NOMO-1 treated with dmso at 0.1 percent for 144 hours (cell line): ENCODE measurements around the gene UBE2V1.
"Not testable (repeated sequence)": the region's sequence is repeated elsewhere in the genome, so short reads cannot be mapped to it uniquely, and the experiment has no call there.

Experiments
- DNase-seq: peaks from one replicate; lab custom pipeline; 2025; ENCODE audit not compliant: unreplicated experiment; lab: John Stamatoyannopoulos, UW

UBE2V1 gene

DNA sequence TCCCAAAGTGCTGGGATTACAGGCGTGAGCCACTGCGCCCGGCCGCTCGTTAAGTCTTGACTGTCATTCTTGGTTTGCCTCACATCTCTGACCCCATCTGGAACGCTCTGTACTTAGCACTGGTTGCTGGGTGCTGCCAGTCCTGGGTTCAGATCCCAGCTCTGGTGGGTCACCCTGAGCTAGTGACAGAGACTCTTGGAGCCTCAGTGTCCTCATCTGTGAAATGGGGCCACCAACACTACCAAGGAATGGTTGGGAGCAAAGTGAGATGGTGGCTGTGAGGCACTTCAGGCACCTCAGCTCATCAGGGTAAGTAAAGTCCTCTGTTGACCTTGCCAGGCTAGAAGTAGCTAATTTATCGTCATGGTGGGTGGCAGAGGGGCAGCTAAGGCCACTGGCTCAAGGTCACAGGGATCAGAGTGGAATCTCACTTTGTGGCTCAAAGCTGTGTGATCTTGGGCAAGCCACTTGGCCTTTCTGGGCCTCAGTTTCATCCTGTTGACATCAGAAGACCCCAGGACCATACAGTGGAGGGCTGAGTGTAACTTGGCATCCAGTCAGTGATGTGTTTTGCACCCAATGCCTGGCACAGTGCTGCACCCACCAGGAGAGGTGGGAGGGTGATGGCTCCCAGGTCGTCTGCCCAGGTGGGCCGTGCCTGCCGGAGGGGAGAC, 46.7 kb downstream of the UBE2V1 start:
- no peak for DNase-seq

DNA sequence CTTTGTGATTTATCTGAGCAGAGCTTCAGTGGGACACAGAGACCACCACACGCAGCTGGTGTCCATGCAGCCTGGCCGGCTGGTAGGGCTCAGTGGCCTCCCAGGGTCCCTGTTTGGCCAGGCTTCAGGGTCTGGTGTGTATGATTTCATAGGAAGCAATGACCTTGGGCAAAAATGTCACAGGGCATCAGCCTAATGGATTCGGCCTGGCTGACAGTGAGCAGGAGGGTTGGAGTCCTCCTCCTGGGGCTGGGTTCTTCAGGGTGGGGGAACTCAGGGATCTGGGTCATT, 47.7 kb downstream of the UBE2V1 start:
- no peak for DNase-seq

DNA sequence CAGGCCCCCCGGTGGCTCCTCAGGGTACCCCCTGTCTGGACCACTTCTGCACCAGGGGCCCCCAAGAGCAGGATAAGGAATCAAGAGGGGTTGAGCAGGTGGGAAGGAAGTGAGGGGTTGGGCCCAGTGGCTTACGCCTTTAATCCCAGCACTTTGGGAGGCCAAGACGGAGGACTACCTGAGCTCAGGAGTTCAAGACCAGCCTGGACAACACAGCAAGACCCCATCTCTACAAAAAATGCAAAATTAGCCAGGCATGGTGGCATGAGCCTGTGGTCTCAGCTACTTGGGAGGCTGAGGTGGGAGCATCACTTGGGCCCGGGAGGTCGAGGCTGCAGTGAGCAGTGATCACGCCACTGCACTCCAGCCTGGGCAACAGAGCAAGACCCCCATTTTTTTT, 49.2 kb downstream of the UBE2V1 start:
- DNase-seq = not testable (repeated sequence)

DNA sequence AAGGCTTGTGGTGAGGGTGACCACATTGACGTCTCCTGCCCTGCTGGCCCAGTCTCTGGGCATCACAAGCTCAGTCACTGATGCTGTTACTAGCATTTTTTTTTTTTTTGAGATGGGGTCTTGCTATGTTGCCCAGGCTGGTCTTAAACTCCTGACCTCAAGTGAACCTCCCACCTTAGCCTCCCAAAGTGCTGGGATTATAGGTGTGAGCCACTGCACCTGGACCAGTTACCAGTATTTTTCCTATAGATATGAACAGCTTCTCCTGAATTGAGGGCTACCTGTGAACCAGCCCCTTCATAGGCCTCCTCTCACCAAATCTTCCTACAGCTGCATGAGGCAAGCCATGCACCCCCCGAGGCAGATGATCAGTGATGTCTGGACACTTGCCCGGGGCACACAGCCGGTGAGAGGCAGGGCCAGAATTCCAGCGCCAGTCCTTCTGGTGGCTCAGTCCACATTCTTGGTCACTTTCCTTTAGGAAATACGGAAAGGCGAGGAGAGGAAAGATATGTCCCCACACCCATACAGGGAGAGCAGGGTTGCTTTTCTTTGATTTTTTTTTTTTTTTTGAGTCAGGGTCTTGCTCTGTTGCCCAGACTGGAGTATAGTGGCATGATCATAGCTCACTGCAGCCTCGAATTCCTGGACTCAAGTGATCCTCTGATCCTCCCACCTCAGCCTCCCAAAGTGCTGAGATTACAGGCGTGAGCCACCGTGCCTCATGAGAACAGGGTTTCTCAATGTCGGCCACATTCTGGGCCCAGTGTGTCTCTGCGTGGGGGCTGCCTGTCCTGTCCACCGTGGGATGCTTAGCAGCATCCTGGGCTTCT, 50.7 kb downstream of the UBE2V1 start:
- no peak for DNase-seq

DNA sequence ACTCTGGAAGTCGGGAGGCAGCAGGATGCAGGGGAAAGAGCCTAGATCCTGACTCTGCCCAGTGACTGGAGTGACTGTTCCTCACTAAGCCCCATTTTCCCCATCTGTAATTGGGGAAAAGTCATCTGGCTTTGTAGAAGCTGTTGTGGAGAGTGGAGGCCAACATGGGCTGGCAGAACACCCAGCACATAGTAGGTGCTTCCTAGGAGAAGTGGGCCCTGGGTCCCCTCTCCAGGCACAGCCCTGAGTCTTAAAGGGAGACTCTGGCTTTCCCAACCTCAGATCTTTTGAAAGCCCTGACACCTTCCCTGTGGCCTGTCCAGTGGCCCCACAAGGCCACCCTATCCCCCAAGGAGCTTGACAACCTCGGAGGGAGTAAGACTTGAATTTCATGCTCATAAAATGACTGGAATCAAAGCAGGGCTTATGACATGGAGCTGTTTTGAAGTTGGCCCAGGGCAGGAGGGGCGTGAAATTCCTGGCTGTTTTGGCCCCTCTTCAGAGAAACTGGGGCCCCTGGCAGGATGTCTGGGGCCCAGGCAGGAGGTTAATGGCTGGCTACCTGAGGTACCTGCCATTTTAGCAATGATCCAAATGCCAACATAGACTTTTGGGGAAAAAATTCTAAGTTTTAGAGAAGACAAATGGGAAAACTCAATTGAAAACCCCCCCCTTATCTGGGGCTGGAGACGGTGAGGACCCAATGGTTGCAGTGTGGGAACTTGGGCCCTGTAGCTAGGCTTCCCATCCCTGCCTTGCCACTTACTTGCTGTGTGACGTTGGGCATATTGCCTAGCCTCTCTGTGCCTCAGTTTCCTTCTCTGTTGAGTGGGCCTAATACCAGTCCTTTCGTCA, 51.6 kb downstream of the UBE2V1 start:
- no peak for DNase-seq

DNA sequence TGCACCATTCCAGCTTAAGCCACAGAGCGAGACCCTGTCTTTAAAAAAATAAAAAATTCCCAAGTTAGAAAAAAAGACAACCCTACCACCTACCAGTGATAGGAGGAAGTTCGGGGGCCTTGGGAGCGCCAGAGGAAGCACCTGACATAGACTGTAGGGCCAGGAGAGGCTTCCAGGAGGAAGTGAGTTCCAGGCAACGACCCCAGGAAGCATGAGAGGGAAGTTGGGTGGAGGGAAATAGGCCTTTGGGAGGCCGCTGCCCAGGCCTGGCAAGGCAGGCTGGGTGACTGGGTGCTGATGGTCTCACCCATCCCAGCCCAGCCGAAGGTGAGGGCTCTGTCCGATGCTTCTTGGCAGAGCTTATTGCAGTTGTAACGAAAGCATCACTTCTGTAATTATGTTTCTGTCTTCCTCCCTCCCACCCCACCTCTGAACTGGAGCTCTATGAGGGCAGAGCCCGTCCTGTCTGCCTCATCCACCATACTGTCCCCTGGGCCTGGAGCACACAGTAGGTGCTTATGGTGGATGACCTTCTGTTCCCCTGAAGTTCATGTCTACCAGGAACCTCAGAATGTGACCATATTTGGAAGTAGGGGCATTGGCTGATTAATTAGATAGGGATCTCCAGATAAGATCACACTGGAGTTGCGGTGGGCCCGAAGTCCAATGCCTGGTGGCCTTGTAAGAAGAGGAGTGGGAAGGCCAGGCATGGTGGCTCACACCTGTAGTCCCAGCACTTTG, 54.1 kb downstream of the UBE2V1 start:
- DNase-seq = no peak

DNA sequence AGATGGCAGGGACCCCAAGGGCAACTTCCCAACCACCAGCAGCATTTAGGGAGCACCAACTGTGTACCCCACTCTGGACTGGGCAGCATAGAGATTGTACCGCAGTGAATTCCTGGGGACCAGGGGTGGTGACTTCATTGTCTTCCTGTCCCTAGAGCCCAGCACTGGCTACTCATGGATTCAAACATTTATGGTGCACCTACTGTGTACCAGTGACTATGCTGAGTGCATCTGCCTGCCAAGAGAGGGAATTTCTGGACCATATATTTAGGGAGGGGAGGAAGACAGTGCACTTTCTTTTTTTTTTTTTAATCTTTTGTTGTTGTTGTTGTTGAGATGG, 55.3 kb downstream of the UBE2V1 start:
- DNase-seq = no peak

DNA sequence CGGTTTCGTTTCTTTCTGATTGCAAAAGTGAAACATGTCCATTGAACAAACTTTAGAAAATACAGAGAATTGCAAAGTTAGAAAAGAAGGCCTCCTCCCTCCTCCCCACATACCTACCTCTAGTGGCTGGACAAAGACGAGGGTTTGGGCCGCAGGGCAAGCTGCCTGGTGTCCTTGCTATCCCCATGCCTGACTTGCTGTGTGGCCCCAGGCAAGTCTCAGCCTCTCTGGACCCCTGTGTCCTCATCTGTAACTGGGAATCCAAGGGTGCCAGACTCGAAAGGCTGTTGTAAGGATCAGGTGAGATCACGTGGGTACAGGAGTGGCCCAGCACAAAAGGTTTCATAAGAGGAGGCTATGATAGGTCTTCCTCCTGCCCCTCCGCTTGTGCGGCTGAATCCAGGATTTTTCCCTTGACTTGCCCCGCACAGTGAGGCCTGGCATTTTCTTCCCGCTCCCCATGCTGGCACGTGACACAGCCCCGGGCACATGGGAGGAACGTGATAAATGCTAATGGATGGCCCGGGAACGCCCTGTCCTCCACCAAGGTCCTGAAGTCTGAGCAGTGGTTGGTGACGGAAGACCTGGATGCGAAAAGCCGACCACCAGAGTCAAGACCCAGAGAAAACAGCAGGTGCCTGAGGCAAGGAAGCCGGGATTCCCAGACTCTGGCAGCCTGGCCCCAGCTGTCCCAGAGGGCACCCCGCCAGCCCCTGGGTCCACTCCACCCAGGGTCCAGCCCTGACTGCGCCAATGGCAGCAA, 55.8 kb downstream of the UBE2V1 start:
- no peak for DNase-seq

DNA sequence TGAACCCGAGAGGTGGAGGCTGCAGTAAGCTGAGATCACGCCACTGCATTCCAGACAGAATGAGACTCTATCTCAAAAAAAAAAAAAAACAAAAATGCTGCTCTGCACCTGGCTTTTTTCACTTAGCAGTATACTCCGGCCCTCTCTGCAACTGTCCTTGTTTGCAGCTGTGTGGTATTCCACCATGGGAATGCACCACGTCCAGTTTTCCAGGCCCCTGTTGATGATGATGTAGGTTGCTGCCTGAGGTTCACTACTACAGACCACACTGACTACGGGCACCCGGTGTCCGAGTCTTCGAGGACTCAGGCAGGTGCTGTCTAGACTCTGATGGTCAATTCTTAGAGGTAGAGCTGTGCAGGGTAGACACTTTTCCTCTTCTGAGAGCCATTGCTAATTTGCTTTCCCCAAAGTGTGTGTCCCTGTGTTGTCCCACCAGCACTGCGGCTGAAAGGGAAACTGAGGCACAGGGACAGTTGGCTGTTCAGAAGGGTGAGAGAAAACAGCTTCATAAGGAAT, 56.5 kb downstream of the UBE2V1 start:
- DNase-seq = no peak

DNA sequence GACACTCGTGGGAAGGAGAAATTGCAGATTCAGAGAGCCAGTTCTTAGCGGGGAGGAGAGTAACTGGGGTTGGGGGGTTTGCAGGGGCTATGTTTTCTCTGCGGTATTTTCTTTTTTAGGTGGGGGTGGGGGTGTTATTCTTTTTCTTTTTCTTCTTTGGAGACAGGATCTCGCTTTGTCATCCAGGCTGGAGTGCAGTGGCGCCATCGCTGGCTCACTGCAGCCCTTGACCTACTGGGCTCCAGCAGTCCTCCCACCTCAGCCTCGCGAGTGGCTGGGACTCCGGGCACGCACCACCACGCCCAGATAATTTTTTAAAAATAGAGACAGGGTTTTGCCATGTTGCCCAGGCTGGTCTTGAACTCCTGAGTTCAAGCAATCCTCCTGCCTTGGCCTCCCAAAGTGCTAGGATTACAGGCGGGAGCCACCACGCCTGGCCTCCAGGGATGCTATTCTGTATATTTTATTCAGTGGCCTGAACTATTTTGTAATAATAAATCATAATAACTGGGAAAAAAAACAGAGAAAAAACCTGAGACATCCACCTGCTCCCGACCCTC, 57.3 kb downstream of the UBE2V1 start:
- DNase-seq = no peak

DNA sequence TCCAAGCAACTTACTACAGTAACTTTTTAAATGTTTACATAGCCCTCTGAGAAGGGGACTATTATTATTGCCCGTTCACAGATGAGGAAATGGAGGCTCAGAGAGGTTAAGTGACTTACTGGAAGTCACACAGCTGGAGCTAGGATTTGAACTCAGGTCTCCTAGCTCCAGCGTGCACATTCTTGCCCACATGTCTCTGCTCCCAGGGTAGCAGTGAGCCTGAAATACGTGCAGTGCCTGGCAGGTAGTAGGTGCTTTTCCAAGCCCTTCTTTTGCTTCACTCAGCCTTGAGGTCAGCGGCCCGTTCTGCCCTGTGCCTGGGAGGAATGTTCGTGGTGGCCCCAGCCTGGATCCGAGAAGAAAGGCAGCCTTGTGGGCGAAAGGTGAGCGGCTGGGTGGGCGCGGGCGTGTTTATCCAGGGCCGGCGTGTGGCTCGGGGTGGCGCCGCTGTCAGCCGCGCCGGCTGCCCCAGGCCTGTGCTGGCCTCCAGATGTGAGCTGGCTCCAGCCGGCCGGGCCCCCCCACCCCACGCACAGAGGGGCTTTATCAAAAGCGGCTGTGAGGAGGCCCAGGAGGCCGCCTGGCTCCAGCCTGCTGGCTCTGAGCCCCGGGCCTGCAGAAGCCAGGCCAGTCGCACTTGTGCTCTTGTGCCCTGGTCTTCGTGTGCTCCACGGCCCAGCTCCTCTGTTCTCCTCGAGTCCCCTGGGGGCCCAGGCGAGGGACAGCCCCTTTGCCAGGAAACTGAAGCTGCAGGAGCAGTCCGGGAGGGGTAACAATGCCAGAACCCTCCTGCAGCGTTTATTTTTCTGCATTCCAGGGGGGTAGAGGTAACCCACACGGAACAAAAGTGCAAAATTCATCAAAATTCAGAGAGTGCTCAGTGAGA, 58.1 kb downstream of the UBE2V1 start:
- DNase-seq = no peak

DNA sequence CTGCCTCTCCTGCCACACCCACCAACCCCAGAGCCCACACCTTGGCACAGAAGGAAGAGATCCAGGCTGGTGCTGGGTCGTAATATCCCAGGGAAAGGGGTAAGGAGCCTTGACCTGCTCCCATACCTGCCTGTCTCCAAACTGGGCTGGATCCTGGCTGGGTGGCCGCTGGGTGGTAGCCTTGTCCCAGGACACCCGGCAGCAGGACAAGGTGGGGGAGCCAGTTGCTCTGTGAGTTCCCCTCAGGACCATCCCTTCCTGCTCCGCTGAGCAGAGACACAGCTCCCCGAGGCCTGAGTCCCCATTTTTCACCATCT, 58.8 kb downstream of the UBE2V1 start:
- no peak for DNase-seq

DNA sequence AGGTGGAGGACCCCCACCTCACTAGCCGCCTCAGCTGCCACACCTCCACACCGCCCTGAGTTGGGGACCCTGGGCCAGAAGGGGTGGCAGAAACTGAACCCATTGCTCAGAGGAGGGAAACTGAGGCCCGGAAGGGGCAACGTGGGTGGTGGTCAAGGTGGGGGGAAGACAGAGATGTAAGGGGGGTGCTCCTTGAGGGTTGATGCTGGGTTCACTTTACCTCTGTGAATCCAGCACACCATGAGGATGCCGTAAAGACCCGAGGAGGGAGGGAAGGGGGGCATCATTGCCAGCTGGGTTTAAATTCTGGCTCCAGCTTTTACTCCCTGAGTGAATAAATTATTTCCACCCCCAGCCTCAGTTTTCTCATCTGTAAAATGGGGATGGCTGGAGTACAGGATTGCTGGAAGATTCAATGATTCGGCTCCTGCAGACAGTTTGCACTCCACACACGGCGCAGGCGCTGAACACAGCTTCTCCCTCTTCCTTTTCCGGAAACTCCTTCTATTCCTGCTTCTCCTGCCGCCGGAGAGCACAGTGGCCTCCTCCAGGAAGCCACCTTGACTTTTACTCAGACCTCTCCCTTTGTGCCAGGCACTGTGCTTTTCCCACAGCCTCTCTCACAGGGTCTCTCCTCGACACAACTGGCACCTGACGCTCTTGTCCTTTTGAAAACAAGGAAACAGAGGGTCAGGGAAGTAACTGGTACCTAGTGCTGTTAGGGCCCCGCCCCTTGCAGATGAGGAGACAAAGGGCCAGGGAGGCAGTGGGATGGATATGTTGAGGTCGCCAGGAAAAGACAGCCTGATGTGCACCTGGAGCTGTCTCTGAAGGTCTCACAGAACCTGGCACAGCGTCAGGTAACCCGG, 59.4 kb downstream of the UBE2V1 start:
- no peak for DNase-seq

DNA sequence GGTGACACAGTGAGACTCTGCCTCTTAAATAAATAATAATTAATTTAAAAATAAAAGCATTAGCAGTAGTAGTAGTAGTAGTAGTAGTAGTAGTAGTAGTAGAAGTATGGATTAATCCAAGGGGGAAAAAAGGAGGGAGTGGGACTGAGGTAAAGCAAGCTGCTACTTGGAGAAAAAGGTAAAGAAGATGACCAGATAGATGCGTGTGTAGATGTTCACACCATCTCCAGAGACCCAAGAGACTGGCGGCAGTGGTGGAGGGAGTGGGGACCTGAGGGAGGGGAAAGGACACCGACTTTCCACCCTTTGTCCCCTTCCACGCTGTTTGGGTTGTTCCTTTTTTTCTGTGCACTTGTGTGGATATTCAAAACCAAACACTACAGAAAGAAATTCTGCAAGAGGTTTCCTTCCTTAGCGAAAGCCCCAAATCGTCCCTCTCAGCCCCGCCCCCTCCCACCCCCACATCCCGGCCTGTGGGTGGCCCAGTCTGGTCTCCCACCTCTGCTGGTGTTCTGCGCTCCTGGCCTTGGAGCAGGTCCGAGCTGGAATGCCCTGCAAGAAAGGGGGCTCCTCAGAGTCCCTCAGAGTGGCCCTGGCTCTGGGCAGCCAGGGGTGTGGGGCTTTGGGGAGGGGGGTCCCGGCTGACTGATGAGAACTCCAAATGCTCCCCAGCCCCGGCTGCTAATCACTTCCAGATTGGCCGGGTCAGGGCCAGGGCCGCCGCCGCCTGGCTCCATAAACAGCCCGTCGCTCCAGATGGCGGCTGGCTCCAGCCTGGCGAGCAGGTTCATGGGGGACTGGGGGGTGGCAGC, 60.2 kb downstream of the UBE2V1 start:
- no peak for DNase-seq

DNA sequence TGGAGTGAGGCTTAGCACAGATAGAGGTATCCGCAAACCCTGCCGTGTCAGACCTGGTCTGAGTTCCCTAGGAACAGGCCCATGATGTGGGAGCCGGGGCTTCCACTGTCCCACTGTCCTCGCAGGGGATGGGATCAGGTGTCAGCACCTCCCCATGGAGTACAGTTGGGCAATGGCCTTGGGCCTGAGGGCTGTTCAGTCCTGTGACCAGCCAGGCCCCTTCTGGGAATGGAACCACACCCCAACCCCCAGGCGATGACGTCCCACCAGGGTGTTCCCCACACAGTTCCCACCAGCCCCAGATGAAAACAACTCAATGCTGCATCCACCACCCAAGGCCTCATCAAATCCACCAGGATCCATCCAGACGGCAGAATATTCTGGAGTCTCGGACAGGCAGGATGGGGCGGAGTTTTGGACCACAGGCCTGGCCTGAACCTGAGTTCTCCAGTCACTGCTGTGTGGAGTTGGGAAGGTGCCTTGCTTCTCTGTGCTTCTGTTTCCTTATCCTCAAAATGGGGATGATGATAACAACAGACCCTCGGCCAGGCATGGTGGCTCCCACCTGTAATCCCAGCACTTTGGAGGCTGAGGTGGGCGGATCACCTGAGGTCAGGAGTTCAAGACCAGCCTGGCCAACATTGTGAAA, 62.2 kb downstream of the UBE2V1 start:
- DNase-seq = no peak

DNA sequence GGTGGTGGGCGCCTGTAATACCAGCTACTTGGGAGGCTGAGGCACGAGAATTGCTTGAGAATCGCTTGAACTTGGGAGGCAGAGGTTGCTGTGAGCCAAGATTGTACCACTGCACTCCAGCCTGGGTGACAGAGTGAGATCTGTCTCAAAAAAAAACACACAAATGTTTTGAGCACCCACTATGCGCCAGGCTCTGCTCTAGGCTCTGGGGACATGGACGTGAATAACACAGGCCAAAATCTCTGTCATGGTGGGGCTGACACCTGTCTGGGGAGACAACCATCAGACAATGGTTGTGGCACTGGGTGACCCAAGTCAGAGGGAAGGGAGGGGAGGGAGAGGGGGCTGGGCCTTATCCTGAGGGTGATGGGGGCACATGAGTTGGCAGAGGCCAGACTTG, 62.7 kb downstream of the UBE2V1 start:
- DNase-seq = no peak

DNA sequence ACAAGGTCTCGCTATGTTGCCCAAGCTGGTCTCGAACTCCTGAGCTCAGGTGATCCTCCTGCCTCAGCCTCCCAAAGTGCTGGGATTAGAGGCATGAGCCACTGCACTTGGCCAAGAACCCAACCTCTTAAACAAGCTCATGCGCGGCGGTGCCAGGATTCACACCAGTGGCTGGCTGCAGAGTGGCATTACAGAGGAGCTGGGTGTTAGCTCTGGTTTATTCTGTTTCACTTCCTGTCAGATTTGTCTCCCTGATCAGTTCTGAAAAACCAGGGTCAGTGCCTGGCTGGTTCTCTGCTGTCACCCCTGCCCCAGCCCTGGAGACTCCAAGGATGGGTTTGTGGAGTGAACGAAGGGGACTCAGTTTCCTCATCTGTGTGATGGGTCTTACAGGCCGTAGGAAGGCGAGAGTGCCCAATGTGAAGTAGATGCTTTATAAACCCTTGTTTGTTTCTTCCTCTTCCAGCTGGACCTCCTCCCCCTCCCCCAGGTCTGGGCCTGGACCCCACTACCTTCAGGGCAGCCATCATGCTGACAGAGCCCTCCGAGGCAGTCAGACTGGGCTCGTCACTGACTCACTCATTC, 63.4 kb downstream of the UBE2V1 start:
- DNase-seq = no peak
